HuH-7.5 (cell line): ENCODE measurements around the gene HK1.

Source experiments
- DNase-seq: peaks from one replicate; pipeline ENCODE4 v3.0.0; 2011; ENCODE audit warnings: low spot score

Gene HK1

GRCh38 chr10:69348816-69349541 is 70.7 kb downstream of the HK1 start:
- no peak for DNase-seq

DNA sequence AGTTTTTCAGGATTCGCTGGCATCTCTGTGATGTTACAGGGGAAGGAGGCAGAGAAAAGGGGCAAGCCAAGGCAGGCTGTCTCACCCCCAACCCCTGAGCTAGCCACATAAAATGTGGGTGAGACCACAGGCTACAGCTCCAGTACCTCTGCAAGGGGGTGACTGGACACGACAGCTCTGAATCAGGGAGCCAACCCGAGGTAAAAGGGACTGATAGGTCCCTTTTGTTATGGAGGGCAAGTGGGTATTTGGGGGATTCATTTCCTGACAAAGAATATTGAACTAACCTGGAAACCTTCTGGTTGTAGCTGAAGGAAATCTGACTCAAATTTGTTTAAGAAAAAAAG is 71.2 kb downstream of the HK1 start:
- DNase-seq, result no peak

DNA sequence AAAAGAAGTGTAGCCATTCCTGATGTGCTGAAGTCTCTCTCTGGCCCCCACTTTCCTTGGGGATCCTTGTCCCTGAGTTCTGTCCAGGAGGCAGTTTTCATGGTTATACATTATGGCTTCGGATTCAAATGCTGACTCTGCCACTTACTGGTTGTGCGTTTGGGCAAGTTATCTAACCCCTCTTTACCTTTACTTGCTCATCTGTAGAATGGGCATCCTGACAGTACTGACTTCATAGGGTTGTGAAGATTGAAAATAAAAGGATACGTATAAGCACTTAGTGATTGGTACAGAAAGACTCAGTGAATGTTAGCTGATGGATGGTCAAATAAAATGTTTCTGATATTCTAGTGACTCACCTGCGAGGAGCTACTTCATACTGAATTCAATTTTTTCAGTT is 73.3 kb downstream of the HK1 start:
- no peak for DNase-seq

- no peak for DNase-seq
Measured at GRCh38 chr10:69352569-69353264, 74.4 kb downstream of the HK1 start.

DNA sequence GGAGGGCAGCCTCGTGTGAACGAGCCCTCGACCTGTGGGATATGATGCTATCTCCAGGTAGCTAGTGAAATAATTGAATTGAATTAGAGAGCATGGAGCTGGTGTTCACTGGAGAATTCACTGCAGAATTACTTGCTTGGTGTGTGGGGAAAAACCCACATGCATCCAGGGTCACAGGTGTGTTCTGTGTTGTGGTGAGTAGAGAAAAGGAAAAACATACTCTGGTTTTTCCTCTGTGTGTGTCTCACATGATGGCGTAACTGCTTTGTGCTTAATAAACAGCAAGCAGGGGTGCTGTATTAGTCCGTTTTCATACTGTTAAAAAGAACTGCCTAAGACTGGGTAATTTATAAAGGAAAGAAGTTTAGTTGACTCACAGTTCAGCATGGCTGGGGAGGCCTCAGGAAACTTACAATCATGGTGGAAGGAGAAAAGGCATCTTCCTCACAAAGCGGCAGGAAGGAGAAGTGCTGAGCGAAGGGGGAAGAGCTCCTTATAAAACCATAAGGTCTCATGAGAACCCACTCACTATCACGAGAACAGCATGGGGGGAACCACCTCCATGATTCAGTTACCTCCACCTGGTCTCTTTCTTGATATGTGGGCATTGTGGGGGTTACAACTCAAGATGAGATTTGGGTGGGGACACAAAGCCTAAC is 75.8 kb downstream of the HK1 start:
- no peak for DNase-seq

- no peak for DNase-seq
Measured at GRCh38 chr10:69356187-69356586, 77.9 kb downstream of the HK1 start.

DNA sequence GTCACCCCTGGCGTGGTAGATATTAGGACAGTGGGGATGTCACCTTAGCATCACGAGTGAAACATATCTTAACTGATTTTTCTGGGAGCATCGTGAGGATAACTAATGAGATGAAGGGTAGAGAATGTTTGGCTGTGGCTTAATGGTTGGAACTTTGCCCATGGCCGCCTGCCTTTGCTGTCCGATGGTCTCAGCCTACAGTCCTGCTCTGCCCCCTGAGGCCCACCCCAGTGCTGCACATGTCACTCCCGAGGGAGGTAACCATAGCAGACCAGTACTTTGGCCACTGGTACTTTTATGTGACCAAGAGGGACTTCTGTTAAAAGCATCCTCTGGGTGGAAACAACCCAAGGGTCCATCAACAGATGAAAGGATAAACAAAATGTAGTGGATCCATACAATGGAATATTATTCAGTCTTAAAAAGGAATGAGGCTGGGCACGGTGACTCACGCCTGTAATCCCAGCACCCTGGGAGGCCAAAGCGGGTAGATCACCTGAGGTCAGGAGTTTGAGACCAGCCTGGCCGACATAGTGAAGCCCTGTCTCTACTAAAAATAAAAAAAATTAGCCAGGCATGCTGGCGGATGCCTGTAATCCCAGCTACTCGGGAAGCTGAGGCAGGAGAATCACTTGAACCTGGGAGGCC is 80.0 kb downstream of the HK1 start:
- DNase-seq, result no peak

DNA sequence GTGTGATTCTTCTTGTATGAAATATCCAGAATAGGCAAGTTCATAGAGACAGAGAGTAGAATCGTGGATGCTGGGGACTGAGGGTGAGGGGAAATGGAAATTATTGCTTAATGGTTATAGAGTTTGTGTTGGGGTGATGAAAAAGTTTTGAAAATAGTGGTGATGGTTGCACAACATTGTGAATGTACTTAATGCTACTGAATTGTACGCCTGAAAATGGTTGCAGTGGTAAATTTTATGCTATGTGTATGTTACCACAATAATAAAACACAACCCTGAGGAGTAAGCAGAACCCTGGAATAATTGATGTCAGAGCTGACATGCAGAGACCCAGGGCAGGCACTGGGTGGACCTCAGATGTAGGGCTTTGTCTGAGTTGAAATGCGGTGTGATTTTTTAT is 80.9 kb downstream of the HK1 start:
- no peak for DNase-seq

- DNase-seq, result no peak
Measured at GRCh38 chr10:69359594-69359993, 81.3 kb downstream of the HK1 start.

DNA sequence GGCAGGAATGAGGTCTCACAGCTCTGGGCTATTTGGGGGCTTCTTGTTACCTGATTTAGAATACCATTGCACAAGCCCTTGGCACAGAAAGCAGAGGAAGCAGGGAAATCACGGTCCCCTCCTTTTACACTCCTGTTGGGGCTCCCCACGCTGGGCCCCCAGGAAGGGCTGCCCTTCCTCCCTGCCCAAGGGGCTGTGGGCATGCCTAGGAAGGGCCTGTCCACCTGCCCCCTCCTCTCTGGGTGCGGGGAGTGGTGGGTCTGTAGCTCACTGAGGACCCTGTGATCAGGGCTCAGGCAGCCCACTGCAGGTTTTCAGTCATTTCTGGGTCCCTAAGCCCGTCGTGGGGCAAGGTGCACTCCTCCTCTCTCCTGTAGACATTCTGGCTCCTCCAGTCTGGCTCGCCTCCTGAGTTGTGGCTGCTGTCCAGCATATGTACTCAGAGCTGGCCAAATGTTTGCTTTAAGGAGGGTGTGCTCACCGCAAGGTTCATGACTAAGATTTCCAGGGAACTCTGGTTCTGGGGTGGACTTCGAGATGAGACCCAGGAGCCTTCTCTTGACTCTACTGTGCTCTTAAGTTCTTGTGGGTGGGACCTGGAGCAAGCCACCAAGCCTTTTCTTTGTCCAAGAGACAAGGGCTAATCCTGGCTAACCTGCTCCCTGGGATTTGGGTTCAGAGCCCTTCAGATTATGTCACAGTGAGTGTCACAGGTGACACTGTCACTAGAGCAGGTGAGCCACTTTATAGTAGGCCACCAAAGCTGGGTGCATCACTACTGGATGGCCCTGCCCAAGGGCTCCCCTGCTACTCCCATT is 82.4 kb downstream of the HK1 start:
- DNase-seq, result no peak

DNA sequence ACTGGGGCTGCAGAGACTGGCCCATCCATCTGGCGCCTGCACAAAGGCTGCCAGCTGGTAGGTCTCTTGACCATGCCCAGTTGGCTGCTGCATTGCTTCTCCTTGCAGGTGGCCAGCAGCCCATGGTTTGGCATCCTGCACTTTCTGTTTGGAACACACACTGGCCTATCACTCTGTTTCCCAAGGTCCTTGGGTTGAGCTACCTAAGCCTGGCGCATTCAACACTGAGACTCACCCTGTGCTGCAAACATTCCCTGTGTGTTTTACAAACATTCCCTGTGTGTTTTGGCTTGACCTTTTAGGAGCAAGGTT is 83.0 kb downstream of the HK1 start:
- DNase-seq, result no peak

DNA sequence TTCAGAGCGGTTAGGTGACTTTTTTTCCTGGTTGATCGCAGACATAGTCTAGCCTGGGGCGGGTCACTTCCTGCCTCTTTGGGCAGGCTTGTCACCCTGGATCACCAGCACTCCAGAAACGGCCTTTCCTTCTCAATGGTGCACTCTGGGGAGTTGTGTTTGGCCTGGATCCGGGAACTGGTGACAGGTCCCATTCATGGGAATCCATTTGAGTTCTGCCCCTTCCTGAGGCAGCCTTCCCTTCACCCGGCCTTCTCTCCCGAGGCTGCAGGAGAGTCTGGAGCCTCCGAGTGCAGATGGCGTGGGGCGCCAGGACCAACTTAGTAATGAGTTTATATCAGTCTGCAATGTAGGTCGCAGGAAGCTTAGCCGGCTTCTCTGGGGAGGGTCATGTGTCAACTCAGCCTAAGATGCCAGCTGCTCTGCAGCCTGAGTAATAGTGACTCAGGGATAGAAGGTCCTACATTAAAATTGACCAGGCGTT is 84.2 kb downstream of the HK1 start:
- no peak for DNase-seq

DNA sequence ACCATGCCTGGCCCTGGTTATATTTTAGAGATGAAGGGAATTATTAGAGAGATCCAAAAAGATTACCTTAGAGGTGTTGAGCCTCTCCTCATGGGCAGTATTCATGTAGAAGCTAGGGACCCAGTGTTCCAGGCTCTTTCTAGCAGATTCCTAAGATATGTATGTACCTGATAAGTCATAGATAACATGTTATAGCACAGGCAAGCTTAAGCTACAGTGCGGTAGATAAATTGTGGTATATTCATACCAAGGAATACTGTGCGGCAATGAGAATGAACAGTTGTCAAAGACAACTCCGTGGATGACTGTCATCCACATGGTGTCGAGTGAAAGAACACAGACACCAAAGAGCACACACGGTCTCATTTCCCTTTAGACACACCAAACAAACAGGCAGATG is 85.4 kb downstream of the HK1 start:
- DNase-seq, result no peak

DNA sequence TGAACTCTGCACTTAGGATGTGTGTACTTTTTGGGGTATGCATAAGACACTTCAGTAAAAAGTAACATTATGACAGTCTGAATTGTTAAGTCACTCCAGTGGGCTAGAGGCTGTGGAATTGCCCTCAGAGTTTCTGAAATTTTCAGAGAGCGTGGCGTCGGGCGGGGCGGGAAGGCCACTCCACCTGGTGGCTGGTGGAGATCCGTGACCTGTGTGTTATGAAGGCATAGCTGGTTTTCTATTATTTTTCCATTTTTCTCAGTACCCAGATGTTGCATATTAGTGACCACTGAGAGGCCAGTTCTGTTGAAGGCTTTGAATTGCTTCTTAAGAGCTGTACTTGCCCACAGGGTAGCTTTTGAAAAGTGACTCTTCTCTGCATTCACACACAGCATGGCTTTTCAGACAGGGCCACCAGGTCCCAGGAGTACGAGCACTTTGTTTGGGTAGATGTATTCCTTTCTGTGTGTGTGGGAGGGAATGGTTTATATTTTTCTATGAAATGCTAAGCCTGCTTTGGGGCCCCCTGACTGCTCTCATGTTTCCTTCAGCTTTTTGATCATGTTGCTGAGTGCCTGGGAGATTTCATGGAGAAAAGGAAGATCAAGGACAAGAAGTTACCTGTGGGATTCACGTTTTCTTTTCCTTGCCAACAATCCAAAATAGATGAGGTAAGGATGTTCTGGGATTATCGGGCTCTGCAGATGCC is 86.1 kb downstream of the HK1 start:
- no peak for DNase-seq

DNA sequence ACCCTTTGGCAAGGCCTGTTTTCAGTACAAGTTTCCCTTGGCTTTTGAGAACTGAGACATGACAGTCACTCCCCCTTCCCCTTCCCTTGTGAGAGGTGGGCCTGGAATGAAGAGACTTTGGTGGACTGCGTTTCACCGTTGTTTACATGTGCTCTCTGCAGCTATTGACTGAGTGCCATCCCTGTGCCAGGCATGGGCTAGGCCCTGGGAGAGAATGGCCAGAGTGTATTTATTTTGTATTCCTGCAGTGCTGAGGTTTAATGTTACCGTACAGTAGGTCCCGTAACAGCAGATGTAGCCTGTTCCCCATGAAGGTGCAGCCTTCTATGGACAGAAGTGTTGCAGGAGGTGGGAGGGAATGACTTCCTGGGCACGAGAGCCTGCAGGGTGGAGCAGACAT is 88.4 kb downstream of the HK1 start:
- DNase-seq, result no peak

DNA sequence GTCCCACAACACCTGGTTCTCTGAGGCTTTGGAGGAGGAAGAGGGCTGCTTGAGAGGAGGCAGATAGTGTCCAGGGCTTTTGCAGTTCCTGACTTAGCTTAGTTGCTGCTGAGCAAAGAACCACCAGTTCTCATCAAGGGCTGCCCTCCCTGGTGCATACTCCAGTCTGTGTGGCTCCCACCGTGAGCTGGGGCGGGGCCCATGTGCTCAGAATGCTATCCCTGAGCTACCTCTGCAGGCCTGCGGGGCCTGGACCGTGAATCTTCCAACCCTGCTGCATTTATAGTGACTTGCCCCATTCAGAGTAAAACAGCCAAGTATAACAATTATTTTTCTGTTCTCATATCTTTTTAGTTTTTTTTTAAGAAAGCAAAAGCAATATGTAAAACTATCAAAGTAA is 89.2 kb downstream of the HK1 start:
- DNase-seq, result no peak

DNA sequence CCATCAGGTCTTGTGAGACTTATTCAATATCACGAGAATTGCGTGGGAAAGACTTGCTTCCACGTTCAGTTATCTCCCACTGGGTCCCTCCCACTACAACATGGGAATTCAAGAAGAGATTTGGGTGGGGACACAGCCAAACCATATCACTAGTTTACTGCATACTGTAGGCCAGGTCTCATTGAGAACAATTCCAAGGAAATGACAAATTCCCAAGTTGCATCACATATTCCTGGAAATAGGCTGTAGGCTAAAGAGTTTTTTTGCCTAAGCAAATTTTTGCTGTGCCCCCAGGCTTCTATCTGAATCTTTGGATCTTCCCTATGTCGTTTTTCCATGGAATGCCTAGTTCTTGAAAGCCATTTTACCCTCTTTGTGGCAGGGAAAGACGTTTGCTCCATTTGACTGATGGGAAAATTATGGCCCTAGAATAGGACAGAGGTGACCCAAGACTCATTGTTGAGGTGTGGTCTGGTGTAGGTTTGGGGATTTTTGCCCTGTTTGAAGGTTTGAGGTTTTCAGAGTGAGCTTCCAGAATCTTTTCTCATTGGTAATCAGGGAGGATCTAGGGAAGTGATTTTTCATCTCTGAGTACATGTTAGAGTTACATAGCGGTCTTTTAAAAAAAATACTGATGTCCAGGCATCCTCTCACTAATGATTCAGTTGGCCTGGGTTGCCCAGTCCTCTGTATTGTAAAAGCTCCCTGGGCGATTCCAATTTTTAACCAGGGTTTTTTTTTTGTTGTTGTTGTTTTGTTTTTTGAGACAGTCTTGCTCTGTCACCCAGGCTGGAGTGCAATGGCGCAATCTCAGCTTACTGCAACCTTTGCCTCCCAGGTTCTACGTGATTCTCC is 94.1 kb downstream of the HK1 start:
- DNase-seq, result no peak

DNA sequence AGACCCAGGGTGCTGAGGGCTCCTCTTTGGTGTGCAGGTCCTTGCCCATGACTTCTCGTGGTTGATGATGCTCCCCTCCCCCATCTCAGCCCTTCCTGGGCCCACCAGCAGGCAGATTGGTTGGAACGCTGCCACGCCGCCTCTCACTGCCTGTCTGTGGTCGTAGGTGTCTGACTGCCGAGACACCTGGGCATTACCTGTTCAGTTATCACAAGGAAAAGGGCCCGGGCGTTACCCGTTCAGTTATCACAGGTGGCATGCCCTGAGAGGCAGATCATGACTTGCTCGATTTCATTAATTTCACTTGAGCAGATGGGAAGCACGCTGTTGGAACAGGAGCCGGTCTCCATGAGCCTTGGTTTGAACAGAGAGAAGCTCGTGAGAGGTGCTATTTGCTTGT is 95.9 kb downstream of the HK1 start:
- no peak for DNase-seq

GRCh38 chr10:69374931-69375306 is 96.6 kb downstream of the HK1 start:
- DNase-seq, result no peak

- no peak for DNase-seq
Measured at GRCh38 chr10:69375307-69376151, 97.2 kb downstream of the HK1 start.
